SIG-M5 (cell line): ENCODE results near the gene YIF1A.

Experiments used
- DNase-seq: peaks from one replicate; lab custom pipeline; 2025; lab: John Stamatoyannopoulos, UW

Gene YIF1A

GRCh38 chr11:66243782-66244535 is 45.0 kb downstream of the YIF1A start:
- no peak for DNase-seq

DNA sequence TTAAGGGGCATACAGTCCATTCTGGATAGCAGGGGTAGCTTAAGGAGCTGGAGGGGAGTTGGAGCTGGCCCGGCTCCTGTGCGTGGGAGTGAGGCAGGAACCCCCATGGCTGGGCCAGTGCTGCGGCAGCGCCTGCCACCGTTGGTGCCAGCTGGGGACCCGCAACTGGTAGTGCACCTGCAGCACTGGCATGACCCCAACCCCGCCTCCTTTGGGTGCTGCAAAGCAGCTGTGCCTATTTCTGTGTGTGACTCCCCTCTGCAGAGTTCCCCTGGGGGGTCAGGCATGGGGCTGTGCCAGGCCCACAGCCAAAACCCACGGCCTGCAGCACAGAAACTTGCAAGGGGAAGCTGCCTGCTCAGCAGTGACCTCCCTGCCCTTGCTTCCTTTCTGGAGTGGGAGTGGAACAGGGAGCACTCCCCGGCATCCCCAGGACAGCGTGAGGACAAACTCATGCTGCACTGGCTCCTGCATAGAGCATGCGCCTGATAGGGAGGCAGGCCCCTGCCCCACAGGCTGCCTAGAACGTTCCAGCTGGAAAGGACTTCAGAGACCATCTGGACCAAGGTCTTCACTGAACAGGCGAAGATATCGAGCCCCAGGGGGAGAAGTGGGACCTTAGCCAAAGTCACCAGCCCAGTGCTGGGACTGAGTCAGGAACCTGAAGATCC is 46.7 kb downstream of the YIF1A start:
- no peak for DNase-seq

GRCh38 chr11:66240781-66241136 is 48.2 kb downstream of the YIF1A start:
- DNase-seq: no peak

DNA sequence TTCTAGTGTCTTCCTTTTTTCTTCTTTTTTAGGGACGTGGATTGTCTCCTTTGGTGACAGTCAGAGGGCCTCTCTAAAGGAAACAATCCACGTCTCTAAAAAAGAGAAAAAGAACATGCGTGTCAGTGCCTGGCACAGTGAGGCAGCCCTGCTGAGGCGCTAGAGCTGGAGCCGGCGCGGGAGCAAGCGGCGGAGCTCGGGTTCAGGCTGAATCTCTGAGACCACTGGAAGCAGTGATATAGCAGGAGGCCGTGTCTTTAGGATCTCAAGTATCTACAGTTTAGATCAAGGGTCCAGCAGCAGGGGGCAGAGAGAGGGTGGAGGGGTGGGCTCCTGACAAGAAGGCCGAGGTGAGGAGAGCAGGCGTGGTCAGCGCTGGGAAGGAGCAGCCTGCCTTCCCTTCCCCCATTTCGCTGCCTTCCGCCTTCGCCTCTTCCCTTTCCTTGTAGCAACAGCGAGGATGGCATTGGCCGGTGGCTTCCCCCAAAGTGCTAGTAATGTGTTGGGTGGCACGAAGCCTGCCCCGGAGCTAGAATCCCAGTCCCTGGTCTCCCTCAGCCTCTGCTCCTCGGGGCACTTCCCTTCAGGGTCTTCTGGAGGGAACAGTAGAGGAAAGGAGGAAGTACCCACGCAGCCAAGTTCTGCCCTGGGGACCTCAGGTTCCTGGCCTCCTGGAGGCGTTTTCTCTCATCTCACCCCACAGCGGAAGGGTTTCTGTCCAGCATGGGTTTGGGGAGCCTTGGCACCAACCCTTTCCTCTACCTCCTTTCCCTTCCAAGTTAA is 48.8 kb downstream of the YIF1A start:
- DNase-seq: no peak

- DNase-seq: no peak
Measured at GRCh38 chr11:66239511-66239910, 49.4 kb downstream of the YIF1A start.

GRCh38 chr11:66238786-66239413 is 50.0 kb downstream of the YIF1A start:
- DNase-seq: no peak

- no peak for DNase-seq
Measured at GRCh38 chr11:66237867-66238266, 51.1 kb downstream of the YIF1A start.

- DNase-seq: no peak
Measured at GRCh38 chr11:66235141-66235540, 53.8 kb downstream of the YIF1A start.
